Mesenteric fat pad (tissue), 1 donor: ENCODE measurements around the gene GBP1. TPM values are rescaled to one million over a fixed set of nuclear protein-coding genes. Genes with fewer than 3 reads are reported as not detected.
"Not testable (repeated sequence)": the region's sequence is repeated elsewhere in the genome, so short reads cannot be mapped to it uniquely, and the experiment has no call there.

Experiments used
- DNase-seq: peaks from one replicate; pipeline ENCODE4 v3.0.0-alpha.2; 2020; ENCODE audit warnings: low spot score
- total RNA-seq: library from RNA; stranded (reverse); fragmentation: NEBNext Ultra II Directional; extraction: Animal tissue kit (Norgen Biotek cat#: 25700); gene quantifications from one replicate; pipeline ENCODE4 v1.2.1, GENCODE V29; 2021
- donor health status: DM: yes; HTN: yes; CAD: no.

Gene GBP1
- total RNA-seq, 1 donor from 2014 or later = 21.5 TPM

DNA sequence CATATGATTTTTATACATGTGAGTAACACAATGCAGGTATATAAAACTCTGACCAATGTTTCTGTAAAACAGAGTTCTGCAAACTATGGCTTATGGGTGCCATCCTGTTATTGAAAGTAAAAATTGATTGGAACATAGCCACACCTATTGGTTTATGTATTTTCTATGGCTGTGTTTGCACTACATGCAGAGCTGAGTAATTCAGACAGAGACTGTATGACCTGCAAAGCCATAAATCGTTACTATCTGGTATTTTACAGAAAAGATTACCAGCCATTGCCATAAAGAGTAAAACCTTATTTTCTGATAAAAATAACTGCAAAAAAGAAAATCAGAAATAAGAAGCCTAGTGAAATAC, 13.1 kb downstream of the GBP1 start:
- no peak for DNase-seq

DNA sequence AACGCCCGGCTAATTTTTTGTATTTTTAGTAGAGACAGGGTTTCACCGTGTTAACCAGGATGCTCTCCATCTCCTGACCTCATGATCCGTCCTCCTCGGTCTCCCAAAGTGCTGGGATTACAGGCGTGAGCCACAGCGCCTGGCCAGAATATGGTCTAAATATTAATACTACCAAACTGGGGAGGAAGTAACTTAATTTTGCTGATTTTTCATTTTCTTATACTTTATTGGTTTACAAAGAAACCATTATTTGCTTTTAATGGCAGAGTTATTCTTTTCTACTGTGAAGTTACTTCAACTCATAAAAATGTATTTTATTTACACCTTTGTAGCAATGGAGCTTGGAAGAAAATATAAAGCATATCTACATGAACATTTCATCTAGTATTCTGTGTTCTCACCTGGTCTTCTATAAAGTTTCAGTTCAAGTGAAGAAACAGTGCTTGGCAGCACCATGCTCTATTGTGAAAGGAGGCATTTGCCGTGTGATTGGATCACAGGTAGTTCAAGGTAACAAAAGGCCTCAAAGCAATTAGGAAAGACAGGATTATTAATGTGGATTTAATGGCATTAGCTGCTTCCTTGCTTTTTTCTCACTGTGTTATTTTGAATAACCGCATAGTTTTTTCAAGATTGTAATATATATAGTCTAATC, 13.6 kb downstream of the GBP1 start:
- DNase-seq = no peak

DNA sequence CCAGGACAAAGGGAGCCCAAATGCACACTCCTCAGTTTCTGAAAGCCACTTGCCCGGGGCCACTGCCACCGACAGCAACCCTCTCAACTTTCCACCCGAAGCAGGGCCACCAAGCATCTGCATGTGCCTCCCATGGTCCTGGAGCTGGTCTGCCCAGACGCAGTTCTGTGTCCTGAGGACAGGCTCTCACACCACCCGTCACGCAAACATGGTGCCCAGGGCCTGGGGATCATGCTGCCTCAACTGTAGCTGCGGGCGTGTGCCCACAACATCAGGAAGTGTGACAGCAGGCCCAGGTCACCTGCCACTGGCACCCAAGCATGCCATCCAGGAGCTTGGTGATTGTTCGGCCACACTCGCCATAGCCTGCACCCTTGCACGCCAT, 14.4 kb downstream of the GBP1 start:
- no peak for DNase-seq

DNA sequence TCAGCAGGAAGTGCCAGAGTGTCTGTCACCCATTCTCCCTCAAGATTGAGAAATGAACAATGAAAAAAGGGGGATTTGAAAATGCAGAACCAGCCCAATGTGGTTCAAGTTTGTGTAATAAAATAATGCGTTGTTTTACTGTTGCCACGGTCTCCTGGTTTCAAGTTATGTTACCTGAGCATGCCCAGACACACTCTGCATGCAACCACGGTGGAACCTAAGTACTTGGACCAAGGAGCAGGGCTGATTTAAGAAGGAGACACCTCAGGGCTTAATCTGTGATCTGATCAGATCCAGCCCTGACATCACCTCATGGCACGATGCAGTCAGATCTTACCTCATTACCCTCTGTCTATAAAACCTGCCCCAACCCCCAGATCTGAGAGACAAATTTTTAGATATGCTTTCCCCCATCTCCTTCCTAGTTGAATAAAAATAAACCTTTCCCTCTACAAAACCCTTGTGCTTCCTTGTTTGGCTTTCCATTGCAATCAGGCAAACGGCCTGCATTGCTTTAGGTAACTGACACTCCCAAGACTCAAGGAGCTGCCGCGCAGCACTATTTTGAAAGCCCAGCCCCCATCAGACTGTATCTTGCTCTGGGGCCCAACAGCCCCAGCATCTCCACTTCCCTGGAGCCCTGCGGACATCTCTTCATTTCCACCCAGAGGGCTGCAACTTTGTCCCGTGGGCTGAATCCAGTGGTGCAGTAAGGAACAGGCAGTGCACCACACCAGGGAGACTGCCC, 14.9 kb downstream of the GBP1 start:
- not testable (repeated sequence) for DNase-seq

DNA sequence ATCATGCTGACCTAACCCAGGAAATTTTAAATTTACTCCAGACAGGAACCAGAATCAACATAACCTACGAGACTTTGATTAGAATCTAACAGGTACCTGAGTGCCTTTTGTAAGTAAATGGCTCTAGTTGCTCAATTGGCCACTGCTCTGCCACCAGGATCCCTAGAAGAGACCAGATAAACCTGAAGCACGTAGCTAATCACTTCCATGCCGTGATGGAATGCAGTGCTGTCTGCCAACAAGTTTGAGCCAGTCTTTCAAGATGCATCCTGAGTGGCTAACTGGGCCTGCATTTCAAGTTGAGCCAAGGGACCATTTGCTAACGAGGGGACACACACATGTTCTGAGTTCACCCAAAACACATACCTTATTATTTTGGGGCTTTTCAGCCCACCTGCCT, 15.8 kb downstream of the GBP1 start:
- DNase-seq = not testable (repeated sequence)

DNA sequence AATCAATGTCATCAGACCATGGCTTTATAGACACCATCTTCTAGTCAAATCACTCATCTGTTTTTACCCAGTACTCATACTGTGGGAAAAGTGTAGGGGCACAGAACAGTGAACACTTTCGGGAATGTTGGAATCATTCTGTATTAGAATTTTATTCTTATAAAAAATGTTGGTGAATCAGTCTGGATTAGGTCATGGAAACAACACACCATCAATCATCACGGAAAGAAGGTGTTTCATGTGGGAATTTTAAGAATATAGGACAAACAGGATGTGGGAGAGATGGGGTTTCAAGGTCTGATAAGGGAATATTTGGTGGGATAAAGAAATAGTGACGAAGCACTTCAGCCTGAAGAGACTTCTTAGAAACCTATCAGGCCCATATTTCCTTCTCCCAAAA, 17.3 kb downstream of the GBP1 start:
- no peak for DNase-seq

DNA sequence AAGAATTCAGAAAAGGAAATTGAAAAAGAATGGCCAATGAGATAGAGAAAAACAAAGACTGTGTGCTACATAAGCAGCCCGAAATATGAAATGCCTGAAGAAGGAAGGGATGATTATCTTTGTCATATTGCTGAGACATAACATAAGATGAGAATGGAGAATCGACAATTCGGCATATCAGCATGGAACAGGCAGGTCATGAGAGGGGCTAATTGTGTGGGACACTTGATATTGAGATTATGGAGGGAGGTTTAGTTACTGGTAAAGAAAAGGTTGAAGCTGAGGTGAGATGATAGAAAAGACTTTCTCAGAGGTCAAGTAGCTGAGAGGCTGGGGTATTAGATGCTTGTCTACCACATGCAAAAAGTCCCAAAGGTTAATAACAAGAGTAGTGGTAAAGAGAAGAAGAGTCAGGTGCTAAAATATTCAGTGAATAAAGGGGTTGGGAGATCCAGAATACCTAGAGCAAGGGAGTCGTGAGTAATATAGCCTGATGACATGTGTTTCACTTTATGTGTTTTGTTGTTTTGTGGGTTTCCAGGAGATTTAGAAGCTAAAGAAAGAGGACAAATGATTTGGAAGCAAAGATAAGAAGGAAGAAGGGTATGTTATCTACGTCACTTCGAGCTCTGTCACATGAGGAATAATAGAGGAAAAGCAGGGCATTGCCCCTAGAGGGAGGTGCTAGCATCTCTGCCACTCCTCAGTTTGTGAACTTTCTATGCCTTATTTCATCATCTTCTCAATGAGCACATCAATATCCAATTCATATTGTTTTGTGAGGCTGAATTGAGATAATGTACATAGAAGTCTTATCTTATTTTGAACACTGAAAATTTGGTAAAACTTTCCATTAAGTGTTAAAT, 18.5 kb downstream of the GBP1 start:
- DNase-seq = not testable (repeated sequence)

DNA sequence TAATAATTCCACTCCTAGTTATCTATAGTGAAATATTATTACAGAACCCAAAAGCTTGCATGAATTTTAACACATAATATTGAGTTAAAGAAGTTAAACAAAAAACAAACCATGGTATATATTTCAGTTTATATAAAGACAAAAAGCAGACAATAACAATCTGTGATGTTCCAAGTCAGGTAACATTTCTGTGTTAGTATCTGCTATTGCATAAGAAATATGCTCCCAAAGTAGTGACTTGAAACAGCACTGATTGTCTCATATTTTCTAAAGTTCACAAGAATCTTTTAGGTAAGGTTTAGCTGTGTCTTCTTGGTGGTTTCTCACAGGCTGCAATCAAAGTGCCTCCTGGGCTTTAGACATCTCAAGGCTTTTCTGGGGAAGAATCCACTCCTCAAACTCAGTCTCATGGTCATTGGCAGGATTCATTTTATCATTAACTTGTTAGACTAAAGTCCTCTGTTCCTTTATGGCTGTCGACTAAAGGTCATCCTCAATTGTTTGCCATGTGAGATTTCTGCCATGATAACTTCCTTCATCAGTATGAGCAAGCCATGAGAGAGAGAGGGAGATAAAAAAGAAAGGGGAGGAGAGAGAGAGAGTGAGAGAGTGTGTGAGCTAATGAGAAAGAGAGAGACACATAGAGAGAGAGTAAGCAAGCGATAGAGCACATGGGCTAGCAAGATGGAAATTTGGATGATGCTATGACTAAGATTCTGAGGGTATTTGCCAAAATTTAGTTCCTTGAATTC, 19.9 kb downstream of the GBP1 start:
- DNase-seq = no peak

DNA sequence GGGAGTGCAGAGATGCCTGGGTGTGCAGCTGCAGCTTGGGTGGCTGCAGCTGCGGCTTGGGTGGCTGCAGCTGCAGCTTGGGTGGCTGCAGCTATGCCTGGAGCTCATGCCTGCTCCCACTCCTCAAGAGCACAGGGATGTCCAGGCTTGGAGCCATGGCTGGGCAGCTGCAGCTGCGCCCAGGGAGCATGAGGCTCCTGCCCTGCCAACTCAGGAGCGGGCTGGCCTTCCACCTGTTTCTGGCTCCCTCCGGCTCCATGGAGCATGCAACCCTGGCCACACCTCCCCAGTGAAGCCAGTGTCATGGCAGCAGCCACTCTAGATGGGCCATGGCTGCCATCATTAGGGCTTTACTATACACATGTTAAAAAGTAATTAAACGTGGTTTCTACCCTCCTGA, 21.1 kb downstream of the GBP1 start:
- DNase-seq = no peak

DNA sequence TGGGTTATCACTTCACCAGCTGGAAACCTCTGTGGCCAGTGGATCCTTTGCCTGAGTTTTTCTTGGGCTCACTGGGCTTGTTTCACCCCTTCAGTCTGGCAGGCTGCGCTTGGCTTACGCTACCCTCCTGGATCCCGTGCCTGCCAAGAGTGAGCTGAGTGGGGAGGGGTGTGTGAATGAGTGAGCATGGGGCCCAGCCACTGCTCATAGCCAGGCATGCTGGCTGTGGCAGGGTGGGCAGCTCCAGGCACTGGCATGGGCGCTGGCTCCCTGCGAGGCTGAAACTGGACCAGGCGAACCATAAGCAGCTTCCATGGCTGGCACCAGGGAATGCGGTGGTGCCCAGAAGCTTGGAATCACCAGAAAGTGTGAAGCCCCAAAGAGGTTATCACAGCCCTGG, 22.5 kb downstream of the GBP1 start:
- no peak for DNase-seq

DNA sequence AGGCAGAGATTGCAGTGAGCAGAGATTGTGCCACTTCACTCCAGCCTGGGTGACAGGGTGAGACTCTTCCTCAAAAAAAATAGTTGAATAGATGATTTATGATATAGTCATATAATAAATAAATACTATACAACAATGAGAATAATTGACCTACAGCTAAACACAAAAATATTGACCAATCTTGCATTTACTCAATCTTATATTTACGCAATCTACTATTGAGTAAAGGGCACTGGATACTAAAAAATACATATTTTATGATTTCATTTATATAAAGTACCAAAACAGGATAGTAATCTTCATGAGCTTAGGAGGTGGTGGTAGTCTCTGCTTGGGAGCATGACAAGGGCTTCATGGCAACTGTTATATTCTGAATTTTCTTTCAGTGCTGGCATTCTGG, 23.3 kb downstream of the GBP1 start:
- DNase-seq = no peak

DNA sequence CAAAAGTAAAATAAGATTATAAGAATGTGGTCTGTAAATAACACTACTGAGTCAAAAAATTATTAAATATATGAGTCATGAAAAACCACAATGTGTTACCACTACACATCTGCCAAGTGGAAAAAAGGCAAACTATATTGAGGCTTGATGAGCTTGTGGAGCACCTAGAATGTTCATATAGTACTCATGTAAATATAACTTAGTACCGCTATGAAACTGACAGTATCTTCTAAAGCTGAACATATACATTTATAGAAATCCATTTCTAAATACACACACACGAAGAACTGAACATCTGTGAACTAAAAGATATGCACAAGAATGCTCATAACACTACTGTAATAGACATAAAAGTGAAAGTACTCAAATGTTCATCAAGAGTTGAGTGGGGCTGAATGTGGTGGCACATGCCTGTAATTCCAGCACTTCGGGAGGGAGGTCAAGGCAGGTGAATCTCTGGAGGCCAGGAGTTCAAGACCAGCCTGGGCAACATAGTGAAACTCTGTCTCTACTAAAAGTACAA, 23.8 kb downstream of the GBP1 start:
- no peak for DNase-seq

DNA sequence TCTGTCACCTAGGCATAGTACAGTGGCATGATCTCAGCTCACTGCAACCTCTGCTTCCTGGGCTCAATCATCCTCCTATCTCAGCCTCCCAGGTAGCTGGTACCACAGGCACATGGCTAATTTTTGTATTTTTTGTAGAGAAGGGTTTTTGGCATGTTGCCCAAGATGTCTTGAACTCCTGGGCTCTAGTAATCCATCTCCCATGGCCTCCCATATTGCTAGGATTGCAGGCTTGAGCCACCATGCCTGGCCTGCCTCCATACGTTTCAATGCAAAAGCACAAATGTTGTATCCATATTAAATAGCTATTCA, 24.7 kb downstream of the GBP1 start:
- DNase-seq = no peak

DNA sequence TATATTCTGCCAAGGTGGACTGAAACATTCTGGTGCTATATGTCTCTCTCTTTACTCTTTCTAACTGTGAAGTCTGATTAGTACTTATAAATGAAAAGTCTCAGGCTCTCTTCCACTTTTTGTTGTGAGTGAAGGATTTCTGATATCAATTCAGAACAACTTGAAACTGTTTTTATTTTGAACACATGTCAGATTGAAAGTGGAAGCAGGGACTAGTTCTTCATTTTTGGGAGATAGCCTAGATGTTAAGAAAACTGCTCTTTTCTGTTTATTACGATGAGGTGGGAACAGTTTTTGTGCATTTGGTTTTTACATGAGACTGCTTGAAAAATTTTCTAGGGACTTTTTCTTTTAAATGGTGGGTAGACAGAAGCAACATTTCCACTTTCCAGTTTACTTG, 27.8 kb downstream of the GBP1 start:
- DNase-seq = no peak

DNA sequence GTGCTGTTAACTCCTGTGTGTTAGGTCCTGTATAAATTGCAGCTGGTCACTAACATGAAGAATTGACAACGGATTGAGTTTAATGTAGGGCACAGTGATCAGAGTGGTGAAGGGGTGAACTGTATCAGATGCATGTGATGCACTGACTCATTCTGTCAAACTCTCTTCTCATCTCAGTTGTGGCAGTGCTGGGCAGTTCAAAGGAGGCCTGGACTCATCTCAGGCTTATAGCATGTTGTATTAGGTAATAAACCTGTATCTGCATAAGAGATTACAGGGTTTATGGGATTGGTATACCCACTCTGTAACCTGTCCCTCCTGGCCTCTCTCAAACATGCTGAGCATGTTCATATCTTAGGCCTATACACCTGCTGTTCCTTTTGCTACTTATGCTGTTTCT, 29.9 kb downstream of the GBP1 start:
- no peak for DNase-seq

DNA sequence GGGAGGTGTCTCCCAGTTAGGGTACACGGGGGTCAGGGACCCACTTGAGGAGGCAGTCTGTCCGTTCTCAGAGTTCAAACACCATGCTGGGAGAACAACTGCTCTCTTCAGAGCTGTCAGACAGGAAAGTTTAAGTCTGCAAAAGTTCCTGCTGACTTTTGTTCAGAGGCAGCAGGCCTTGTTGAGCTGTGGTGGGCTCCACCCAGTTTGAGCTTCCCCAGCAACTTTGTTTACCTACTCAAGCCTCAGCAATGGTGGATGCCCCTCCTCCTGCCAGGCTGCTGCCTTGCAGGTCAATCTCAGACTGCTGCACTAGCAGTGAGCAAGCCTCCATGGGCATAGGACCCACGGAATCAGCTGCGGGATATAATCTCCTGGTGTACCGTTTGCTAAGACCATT, 31.0 kb downstream of the GBP1 start:
- DNase-seq = not testable (repeated sequence)

DNA sequence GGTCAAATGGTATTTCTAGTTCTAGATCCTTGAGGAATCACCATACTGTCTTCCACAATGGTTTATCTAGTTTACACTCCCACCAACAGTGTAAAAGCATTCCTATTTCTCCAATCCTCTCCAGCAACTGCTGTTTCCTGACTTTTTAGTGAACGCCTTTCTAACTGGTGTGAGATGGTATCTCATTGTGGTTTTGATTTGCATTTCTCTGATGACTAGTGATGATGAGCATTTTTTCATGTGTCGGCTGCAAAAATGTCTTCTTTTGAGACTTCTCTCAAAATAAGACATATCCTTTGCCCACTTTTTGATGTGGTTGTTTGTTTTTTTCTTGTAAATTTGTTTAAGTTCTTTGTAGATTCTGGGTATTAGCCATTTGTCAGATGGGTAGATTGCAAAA, 36.0 kb downstream of the GBP1 start:
- not testable (repeated sequence) for DNase-seq

DNA sequence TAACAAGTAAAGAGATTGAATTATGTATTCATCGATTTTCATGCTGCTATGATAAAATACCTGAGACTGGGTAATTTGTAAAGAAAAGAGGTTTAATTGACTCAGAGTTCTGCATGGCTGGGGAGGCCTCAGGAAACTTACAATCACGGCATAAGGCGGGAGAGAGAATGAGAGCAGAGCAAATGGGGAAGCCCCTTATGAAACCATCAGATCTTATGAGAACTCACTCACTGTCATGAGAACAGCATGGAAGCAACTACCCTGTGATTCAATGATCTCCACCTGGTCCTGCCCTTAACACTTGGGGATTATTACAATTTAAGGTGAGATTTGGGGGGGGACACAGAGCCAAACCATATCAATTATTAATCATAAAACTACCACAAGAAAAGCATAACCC, 39.1 kb downstream of the GBP1 start:
- no peak for DNase-seq

DNA sequence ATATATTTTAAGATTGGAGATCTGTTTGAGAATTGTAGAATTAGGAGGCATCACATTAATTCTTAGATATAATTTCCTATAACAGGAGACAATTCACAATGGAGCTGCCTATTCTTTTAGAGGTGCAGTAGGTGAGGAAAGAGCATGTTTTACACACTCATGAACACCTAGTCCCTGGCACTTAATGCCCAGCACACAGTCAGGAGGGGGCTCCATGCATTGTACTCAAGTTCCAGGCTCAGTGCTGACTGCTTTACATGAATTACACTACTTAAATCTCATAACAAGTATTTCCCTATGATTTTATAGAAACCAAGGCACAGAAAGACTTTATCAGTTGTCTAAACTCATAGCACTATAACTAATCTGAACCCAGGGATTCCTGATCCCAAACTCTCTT, 42.0 kb downstream of the GBP1 start:
- DNase-seq = no peak

DNA sequence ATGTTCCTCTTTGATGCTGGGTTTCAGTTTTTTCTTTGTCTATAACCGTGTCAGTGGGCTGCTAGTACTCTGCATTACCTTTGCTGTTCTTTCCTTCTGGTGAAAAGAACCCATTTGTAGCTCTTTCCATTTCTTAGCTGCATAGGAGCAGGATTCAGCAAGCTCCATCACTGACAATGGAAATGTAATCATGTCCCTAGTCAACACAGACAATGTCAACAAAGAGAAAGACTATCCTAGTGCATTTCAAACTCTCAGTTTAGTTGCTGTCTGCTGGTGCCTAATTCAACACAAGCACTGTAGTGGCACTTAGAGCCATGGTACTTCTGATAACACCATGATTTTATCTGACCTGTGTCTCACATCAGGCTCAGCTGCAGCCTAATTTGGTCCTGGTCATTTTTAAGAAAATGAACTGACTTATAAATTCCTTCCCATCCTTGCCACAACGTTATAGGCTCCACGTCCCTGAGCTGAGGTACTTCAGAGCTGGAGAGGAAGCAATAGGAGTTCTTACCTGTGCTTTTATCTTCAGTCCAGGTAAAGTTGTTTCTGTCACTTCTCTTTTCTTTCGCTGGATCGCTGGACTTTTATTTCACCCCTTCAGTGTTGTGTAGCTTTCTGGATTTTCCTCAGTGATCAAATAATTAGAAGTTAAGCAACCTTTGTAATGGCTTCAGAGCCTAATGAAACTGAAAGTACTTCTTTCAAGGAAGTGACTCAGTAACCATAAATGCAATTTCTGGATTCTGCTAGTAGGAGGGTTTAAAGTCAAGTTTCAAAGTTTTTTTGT, 42.6 kb downstream of the GBP1 start, which contains the start of gene GBP3:
GBP3 (minus strand) TSS at position 700 of the 793 bp plus-strand sequence. CDS start 2,145 bp downstream, outside the sequence.
- DNase-seq = no peak
